Right renal pelvis (tissue), 4 donors: ENCODE data around the gene PGAM2. TPM values are rescaled to one million over a fixed set of nuclear protein-coding genes. Genes with fewer than 3 reads are reported as not detected.
A peak's percentile ranks its signal among the peaks of the same experiment; 100 is the strongest.
"Not testable (repeated sequence)": the region's sequence is repeated elsewhere in the genome, so short reads cannot be mapped to it uniquely, and the experiment has no call there.

ENCODE experiments used
- DNase-seq, 4 donors: peaks; one replicate each; pipeline ENCODE4 v3.0.0-alpha.2; 2013; ENCODE audit warnings: low read depth in 4 of 4, low spot score in 3 of 4, missing footprints in 1 of 4
- polyA plus RNA-seq, 4 donors: library from polyadenylated mRNA; unstranded; fragments of 120-200 nt; gene quantifications; one replicate each; pipeline ENCODE4 v1.2.1, GENCODE V29; 2013; ENCODE audit not compliant: insufficient read length in 4 of 4

Gene PGAM2
- polyA plus RNA-seq, 4 donors = 1.4 to 5.4 (median 3.0) TPM

- DNase-seq = not testable (repeated sequence)
Observed at GRCh38 chr7:44033971-44034844, 31.2 kb downstream of the PGAM2 start.

GRCh38 chr7:44032031-44032430, 33.3 kb downstream of the PGAM2 start:
- DNase-seq = not testable (repeated sequence)

- not testable (repeated sequence) for DNase-seq
Observed at GRCh38 chr7:44031319-44031718, 34.0 kb downstream of the PGAM2 start.

GRCh38 chr7:44030029-44030428, 35.3 kb downstream of the PGAM2 start:
- not testable (repeated sequence) for DNase-seq

GRCh38 chr7:44029433-44029832, 35.9 kb downstream of the PGAM2 start:
- not testable (repeated sequence) for DNase-seq

GRCh38 chr7:44022796-44023467, 42.4 kb downstream of the PGAM2 start:
- DNase-seq = not testable (repeated sequence)

- DNase-seq = not testable (repeated sequence)
Observed at GRCh38 chr7:44022069-44022468, 43.3 kb downstream of the PGAM2 start.

GRCh38 chr7:44019825-44020224, 45.5 kb downstream of the PGAM2 start:
- DNase-seq = not testable (repeated sequence)

- peak; percentile 93 to 96 (median 94) for DNase-seq
Observed at GRCh38 chr7:44018857-44019807, 46.2 kb downstream of the PGAM2 start.

- DNase-seq = not testable (repeated sequence)
Observed at GRCh38 chr7:44015090-44015489, 50.3 kb downstream of the PGAM2 start.

Other genes starting within 250 kb of the PGAM2 start
- 100 to 1,000 TPM in 1 of 4 donors, 10 to 100 TPM in 3; 72.2 to 101 (median 76.9) TPM for gene MRPS24, start 196.1 kb downstream of the PGAM2 start, polyA plus RNA-seq
- gene URGCP, start 159.0 kb downstream of the PGAM2 start, polyA plus RNA-seq = 10 to 100 TPM; 30.0 to 34.5 (median 33.4) TPM
- 10 to 100 TPM; 20.0 to 24.7 (median 22.4) TPM for gene UBE2D4, start 139.1 kb downstream of the PGAM2 start, polyA plus RNA-seq
- gene SPDYE1, start 67.7 kb downstream of the PGAM2 start, polyA plus RNA-seq = under 1 TPM; 0.51 to 0.97 (median 0.52) TPM
- gene DBNL, start 20.9 kb downstream of the PGAM2 start, polyA plus RNA-seq = 10 to 100 TPM; 61.2 to 76.0 (median 67.0) TPM
- gene POLM, start 17.0 kb upstream of the PGAM2 start, polyA plus RNA-seq = 10 to 100 TPM; 19.2 to 23.1 (median 20.9) TPM
- 10 to 100 TPM; 55.4 to 75.0 (median 67.7) TPM for gene AEBP1, start 38.8 kb upstream of the PGAM2 start, polyA plus RNA-seq
- 100 to 1,000 TPM; 116 to 131 (median 120) TPM for gene POLD2, start 58.0 kb upstream of the PGAM2 start, polyA plus RNA-seq
- under 1 TPM; 0.37 to 0.99 (median 0.56) TPM for gene MYL7, start 75.8 kb upstream of the PGAM2 start, polyA plus RNA-seq
- gene GCK, start 123.9 kb upstream of the PGAM2 start, polyA plus RNA-seq = 1 to 10 TPM; 2.6 to 4.8 (median 3.7) TPM
- gene YKT6, start 135.4 kb upstream of the PGAM2 start, polyA plus RNA-seq = 10 to 100 TPM; 76.3 to 84.9 (median 79.0) TPM